HG03354 (cell line): Measurements from ENCODE around the gene SRGAP1.

Experiments
- ATAC-seq: cut with Tn5 transposase; IDR thresholded peaks from one replicate; pipeline ENCODE4 v1.9.1; 2021; ENCODE audit warnings: mild to moderate bottlenecking; ENCODE audit not compliant: unreplicated experiment, poor library complexity, severe bottlenecking

The SRGAP1 gene

DNA sequence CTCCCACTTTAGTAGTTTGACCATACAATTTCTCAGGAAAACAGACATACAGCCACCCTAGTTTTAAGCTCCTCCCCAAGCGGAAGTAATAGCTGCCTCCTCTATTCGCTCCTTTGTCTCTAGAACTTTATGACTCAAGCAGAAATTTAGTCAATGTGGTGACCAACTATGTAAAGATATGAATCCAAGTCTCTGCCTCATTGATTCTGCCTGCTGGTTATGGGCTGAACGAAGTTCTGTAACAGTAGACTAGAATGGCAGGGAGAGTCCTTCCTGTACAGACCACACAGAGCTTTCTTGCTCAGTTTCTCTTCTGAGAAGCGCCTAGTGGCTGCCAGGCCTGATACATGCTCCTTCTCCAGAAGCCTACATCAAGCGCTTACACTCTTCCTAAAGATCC, 358.5 kb downstream of the SRGAP1 start:
- ATAC-seq: no peak

DNA sequence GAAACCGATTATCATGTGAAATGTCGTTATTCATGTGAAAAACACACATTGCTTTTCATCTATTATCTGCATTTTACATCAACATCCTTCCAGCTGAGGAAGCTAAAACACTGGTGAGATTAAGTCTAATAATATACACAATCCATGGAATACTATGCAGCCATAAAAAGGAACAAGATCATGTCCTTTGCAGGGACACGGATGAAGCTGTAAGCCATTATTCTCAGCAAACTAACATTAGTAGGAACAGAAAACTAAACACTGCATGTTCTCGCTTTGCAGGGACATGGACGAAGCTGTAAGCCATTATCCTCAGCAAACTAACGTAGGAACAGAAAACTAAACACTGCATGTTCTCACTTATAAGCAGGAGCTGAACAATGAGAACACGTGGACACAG, 359.3 kb downstream of the SRGAP1 start:
- ATAC-seq: no peak

- no peak for ATAC-seq
Observed at GRCh38 chr12:64205542-64205941, 361.0 kb downstream of the SRGAP1 start.

DNA sequence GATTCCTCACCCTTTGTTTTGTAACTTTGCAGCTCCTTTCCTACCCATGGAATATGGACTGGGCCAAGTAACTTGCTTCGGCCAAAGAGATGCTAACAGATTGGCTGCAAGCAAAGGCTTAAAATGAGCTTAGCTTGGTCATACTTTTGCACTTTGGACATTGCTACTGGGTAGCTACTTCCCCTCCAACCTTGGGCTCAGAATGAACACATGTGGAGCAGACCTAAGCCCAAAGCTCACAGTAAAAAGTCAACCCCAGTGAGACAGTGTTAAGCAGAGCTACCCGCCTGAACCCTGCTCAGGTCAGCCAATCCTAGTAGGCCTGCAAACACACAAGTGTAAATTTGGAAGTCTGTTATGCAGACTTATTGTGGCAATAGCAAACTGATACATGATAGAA, 363.0 kb downstream of the SRGAP1 start:
- ATAC-seq: no peak
